HUDEP-2 (cell line): ENCODE data around the gene RGS3.

Experiments used
- DNase-seq, 76 experiments: peaks; one replicate each; lab custom pipeline; 2025; ENCODE audit not compliant: unreplicated experiment in 76 of 76; lab: John Stamatoyannopoulos, UW

The RGS3 gene

DNA sequence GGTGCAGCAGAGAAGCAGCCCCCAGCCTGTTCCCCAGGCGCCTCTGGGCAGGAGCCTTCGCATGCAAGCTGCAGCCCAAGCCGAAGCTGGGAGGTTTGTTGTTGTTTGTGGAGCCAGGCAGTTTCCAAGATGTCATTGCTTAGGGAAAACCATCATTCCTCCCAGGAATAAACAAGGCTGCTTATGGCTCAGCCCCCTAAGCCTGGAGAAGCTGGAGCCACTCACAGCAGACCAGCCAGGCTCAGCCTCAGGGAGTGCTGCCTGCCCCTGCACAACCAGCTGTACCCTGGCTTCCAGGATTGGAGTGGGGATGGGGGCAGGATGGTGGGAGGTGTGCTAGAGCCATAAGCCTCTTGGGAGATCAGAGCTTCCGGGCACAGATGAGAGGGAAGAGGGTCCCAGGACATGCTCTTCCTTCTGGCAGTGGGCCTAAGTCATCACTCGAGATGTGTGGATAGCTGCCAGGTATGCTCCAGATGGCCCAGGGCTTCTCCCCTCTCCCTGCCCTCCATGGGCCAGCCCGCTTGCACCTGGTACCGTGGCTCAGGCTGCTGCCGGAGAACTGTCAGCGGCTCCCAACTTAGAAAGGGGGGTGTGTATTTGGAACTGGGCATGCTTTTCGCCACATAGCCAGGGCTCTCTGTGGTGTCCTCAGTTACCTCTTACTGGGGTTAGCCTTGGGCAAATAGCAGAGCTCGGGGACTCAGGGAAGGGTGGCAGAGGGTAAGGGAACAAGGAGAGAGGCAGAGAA is 105.2 kb downstream of the RGS3 start:
- no peak for DNase-seq

DNA sequence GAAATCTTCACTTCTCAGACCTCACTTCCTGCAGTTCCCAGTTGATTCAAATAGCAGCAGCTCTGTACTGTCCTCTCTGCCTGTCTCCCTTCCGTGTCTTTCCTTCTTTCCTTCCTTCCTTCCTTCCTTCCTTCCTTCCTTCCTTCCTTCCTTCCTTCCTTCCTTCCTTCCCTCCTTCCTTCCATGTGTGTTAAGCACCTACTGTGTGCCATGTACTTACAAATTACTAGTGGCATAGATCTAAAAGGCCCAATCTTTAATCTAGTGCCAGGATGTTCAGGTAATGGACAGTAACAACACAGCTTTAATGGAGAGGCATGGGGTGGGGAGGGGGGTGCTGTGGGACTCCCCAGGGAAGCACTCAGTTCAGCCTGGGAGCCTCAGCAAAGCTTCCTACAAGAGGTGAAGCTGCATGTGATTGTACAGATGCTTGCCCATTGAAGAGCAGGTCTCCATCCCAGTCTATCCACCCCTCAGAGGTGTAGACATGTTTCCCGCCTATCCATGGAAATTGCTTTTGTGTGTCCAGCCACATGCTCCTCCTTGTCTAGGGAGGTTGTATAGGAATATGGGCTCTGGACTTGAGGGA is 106.0 kb downstream of the RGS3 start:
- no peak for DNase-seq

DNA sequence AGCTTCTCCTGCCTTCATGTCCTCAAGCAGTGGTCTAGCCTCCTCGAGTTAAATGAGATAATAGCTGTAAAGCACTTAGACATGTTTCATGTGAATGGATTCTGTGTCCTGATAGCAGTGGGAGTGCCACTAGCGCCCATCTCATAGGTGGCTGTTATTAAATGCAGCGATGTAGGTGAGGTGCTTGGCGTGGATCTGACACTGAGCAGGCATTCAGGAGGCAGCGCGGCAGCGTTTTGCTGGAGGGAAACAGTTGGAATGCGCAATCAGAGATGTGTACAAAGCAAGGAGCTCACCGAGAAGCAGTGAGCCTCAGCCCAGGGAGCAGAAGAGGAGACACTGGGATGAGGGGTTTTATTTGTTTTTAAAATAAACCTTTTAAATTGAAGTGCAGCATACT is 106.6 kb downstream of the RGS3 start:
- no peak for DNase-seq

DNA sequence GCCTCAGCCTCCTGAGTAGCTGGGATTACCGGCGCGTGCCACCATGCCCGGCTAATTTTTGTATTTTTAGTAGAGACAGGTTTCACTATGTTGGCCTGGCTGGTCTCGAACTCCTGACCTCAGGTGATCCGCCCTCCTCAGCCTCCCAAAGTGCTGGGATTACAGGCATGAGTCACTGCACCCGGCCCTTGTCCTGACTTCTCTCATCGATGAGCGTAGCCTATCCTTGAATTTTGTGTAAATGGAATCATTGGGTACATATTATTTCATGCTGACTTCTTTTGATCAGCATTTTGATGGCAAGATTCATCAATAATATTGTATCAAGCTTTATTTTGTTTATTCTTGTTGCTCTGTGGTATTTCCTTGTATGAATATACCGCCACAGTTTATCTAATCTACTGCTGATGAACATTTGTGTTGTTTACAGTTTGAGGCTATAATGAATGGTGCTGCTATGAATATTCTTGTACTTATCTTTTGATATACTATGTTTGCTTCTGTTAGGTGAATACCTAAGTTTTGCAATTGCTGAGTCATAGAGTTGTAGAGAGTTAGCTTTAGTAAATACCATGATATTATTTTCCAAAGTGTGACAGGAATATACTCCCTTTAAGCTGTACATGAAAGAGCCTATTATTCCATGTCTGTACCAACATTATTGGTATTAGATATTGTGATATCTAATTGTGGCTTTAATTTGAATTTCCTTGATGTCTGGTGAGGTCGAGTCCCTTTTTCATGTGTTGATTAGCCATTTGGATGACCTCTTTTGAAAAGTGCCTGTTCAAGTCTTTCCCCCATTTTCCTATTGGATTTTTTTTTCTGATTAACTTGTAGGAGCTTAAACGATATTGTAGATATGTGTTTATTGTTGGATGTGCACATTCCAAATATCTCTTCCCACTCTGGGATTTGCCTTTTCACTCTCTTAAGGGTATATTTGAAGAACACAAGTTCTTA is 107.5 kb downstream of the RGS3 start:
- no peak for DNase-seq

DNA sequence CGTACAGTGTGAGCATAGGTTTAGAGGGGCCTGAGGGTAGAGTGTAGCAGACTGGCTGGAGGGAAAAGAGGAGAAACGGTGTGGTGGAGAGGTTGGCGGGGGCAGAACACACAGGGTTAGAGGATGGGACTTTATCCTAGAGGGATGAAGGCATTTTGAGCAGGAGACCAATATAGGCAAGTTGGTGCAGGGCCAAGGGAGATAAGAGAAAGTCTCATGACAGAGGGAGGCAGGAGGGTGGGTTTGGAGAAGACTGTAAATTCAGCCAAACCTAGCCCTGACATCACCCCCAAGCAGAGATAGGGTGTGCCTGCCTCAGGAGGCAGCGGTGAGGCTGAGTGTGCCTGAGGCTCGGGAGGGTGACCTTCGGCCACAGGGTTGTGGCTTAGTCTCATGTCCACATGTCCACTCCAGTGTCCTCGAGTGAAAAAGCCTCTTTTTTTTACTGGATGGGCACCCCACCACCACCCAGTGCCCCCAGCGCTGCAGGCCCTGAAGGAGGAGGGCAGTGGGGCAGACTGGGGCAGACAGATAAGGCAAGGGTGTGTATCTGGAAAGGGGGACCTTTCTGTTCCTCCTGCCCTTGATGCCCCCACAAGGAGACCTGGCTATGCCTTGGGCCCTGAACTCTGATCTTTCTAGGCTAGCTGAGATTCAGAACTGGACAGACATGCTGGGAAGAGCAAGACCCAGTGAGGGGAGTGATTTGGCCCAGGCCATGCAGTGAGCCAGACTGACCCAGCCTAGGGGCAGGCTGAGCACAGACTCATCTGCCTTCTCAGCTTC is 108.7 kb downstream of the RGS3 start:
- peak in 75 of 76 experiments; percentile 29 to 91 (median 75) for DNase-seq

DNA sequence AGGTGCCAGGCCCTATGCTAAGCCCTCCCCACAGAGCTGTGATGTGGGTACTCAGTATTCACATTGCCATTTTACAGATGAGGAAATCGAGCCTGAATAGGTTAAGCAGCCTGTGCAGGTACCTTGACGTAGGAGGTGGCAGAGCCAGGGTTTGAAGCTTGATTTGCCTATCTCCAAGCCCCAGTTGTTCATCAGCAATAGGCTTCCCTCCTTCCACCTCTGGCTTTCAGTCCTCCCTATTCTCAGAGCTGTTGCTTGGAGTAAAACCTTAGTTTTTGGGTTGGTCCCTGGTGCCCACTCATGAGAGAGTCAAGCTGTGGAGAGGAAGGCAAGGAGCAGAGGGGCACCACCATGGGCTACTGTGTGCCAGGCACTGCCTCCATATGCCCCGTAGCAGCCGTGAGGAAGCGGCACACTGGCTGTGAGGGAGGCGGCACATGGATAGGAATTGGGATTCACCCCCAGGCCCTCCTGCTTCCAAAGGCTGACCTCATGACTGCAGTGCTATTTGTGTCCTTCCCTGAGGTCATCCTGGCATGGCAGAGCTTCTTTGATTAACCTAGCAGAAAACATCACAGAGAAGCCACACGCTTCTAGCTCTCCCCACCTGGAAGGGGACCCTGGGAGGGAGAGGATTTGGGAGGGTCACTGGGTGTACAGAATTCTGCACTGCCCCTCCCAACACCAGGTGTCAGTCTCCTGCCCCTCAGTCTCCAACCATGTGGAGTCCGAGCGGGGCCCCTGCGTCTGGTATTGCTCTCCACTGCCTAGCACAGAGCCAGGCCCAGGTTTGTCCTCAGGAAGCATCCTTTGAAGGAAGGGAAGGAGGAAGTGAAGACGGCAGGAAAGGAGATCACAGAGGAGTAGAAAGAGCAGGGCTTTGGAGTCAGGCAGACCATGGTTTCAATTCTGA is 109.8 kb downstream of the RGS3 start:
- peak in 19 of 76 experiments; percentile 18 to 48 (median 29) for DNase-seq

DNA sequence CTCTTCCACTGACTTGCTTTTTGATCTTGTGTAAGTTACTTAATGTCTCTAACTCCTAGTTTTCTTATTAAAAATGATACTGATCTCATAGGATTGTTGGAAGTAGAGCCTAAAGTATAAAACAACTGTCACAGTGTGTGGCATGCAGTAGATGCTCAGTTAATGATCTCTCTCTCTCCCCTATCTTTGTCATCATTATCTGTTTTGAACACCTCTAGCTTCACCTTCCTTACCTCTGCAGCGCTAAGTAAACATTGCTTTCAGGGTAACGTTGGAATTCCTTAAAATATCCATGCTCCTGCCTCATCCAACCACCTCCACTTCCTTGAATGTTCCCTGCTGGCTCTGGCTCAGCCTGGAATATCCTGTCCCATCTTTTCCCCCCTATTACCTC is 110.4 kb downstream of the RGS3 start:
- no peak for DNase-seq

DNA sequence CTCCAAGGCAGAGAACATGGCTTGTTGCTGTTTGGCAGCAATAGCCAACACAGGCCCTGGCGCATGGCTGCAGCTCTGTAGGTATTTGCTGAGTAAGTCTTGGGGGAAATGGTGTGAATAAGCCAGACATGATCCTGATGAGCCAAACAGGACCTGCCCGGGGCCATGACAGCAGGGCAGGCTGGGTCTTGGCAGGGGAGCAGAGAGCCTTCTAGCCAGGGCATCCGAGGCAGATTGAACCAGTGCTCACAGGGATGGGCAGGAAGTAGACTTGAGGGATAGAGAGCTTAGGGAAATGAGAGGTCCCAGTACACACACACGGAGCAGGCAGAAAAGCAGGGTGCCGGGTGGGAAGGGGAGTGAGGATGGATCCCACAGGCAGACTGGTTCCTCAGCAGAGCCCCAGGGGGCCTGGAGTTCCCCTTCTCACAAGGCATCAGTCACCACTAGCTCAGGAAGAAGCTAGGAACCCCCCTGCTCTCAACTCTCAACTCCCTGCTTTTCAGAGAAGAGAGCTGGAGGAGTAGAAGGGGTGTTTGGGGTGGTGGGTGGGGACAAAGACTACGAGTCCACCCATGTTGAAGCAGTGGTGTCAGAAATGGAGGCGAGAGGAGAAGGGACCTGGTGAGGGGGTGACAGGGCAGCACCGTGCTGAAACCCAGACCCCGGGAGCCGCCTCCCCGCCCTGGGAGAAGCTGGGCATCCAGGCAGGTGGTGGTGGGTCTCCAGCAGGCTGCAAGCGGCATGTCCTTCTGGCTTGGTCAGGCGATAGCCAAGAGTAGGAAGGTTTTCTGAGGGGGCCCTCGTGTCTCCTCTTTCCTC is 111.1 kb downstream of the RGS3 start:
- DNase-seq: peak in 1 of 76 experiments; percentile 16

DNA sequence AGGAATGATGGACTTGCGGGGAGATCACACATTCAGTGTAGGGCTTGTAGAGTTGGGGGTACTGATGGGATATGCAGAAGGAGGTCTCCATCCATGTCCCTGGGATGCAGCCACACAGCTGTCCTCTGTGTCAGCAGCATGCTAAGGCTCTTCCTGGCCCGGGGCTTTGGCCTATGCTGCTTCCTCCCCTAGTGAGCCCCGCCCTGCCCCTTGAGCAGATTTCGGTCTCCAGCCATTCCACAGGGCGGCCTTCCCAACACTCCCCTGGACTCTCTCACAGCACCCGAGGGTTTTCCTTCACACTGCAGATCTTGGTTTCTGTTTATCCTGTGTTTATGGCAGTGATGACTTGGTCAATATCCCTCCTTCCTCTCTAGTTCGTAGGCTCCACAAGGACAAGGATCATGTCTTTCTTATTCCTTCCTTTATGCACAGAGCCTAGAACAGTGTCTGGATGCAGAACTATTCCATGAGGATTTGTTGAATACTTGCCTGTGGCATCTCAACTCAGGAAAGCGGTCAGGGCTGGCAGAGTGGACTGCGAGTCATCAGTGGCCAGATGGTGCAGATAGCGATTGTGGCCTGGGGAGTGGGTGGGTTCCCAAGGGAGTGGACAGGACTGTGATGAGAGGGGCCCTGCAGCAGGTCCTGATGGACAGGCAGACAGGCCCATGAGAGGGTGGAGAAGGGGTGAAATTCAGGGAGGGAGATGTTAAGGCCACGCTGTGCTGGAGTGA is 114.2 kb downstream of the RGS3 start:
- DNase-seq: peak in 1 of 76 experiments; percentile 6

DNA sequence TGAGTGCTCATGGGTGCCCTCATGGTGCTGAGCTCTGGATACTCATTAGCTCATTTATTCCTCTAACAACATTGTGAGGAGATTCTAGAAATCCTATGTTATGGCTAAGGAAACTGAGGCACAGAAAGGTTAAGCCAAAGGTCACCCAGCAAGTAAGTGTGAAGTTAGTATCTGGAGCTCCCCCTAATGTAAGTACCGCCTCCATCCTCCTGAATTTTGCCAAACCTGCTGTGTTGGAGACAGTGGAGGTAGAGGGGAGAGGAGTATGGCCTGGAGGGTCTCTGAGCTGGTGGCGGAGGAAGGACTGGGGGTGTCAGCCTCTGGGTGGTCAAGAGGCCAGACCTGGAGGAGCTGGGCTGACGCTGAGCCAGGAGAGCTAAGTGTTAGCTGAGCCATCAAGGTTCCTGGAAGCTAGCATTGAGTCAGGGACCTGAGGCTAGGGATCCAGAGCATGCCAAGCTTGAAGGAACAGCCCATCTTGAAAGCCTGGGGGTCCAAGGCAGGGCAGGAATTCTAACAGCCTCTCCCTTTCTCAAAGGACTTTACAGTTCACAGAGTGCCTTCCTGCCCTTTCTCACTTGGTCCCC is 114.8 kb downstream of the RGS3 start:
- peak in 1 of 76 experiments; percentile 49 for DNase-seq

DNA sequence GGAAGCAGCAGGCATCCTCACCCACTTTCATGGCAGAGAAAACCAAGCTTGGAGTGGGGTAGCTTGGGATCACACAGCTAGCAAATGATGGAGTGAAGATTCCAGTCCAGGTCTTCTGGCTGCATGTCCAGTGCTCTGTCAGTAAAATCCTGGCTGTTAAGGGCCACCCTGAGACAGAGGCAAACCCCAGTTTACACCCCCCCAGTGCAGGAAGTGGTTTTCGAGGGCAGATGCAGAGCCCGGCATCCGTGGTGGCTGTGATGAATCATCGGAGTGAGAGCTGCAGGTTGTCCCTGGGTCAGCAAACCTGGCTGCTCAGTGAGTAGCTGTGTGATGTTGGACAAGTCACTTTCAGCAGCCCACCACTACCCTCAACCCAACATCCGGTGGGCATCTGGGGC is 115.4 kb downstream of the RGS3 start:
- peak in 43 of 76 experiments; percentile 14 to 64 (median 38) for DNase-seq

DNA sequence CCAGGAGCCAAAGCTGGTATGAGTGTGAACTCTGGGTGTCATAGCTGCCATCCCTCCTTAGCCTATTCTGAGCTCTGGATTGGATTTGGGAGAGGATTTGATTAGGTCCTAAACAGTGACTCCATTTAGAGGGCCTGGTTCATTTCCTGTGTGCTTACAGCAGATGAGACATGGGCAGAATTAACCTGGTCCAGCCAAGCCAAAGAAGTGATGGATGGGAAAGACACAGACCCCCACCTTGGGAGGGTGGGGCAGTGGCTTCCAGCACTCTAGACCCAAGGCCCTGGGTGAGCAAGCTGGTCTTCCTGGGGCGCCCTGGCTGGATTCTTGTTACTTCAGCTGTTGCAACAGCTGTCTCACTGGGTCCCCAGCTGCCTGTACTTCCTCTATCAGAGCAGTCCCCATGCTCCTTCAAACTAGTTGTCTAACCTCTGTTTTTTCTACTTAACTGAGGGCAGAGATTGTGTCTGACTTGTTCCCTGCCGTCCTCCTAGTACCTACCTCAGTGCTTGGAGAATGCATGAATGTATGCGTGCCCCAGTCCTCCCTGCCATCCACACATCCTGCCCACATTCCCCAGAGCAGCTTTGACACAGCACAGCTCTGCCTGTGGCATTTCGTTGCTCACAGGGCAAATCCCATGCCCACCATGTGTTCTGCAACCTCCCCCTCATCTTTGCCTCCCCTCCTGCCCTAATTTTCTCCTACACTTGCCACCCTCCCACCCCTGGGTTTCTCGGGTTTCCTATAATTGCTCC is 115.9 kb downstream of the RGS3 start:
- no peak for DNase-seq

DNA sequence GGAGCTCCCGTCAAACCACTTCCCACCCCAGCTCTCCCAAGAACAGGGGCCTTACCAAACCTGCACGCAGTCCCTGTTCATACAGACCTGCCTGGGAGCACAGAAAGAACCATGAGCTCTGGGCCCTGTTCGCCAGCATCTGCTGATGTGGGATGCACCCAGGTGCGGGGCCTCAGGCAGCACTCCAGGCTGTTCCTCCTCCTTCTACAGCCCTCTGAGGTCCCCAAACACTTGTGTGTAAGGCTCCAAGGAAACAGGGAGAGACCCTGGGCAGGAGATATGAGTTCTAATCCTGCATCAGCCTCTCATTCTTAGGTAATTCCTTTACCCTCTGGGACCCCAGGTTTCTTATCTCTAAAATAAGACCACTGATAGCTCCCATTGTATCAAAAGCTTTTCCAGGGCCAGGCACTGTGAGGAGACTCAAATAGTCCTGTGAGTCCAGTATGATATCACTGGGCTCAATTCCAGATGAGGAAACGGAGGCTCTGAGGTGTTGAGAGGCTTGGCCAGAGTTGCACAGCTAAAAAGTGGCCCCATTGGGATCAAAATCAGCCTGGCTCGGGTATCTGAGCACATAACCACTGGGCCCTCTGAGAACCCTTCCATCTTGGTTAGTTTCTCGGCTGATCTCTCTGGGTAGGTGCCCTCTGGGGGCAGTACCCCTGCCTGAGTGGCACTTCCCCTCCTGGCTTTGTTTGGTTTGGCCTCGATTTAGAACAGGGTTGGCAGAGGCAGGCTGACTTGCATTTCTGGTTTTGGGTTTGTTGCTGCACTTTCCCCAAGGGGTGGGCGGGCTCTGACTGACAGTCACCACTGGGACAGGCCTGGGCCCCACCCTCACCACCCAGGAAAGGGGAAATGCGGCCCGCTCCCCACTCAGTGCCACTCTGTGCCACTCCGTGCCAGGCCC is 116.8 kb downstream of the RGS3 start:
- peak in 62 of 76 experiments; percentile 4 to 82 (median 56) for DNase-seq

DNA sequence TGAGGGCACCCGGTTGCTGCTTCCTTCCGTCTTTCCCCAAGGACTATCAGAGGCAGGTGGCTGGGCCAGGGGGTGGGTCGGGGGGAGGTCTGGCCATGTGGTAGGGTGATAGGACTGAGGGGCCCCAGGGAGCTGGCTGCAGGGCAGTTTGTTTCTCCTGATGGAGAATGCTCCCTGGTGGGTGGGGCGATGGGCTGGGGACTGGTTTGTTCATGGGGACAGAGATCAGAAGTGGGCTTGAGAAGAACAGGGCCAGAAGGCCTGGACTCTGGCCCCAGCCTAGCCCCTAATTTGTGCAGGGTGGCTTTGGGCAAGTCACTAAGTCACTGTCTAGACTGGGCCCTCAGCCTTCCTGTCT is 117.4 kb downstream of the RGS3 start:
- DNase-seq: peak in 16 of 76 experiments; percentile 37 to 69 (median 55)

DNA sequence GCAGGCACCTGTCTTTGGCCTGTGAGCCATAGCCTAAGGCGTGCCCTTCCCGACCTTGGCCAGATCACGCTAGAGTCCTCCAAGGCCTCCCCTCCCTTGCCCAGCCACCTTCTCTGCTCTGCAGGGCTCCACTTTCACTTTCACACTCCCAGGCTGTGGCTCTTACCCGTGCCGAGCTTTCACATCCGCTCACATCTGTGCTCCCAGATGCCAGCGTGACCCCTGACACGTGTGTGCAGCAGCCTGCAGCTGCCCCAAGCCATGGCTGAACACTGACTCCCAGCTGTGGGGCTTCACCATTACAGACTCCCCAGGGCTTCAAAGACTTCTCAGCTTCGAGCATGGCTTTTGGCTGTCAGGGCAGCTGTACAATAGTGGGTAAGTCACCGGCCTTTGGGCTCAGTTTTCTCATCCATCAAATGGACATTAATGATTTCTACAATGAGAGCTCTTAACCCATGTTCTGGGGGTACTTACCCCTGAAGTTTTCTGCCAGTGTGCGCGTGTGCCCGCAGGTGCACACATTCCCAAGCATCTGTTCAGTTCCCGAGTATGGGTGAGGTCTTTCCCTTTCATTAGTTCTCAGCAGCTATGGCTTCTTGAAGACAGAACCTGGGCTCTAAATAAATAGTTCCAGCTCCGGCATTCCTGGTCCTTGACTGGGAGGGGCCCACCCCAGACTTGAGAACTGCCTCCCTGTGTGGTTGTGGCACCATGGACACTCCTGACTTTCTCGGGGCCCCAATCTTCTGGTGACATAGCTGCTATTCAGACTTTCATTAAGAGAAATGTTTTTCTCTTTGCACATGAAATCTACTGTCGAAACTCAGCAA is 118.6 kb downstream of the RGS3 start:
- peak in 70 of 76 experiments; percentile 10 to 91 (median 59) for DNase-seq
